Activated T-cell treated with anti-CD3 and anti-CD28 coated beads, Interleukin-2, amount 50 U/mL, for 72 hours (primary cell): Measurements from ENCODE around the gene IFT81. TPM values are rescaled to one million over a fixed set of nuclear protein-coding genes. Genes with fewer than 3 reads are reported as not detected.
"Not testable (repeated sequence)": the region's sequence is repeated elsewhere in the genome, so short reads cannot be mapped to it uniquely, and the experiment has no call there.

ENCODE experiments used
- ATAC-seq, 2 donors: fragments of 150-1000 bp; cut with Tn5 transposase; replicated peaks in 1 of 2; 2 replicates each; pipeline ENCODE4 v1.10.0; 2021; ENCODE audit warnings: moderate library complexity in 2 of 2, mild to moderate bottlenecking in 1 of 2
- DNase-seq, 2 donors: peaks; one replicate each; pipeline ENCODE4 v3.0.0; 2021 to 2022; ENCODE audit warnings: mixed read lengths in 1 of 2
- H3K27ac Mint-ChIP-seq: one replicate; pipeline ENCODE4 v1.8.0; 2022; ENCODE audit warnings: mild to moderate bottlenecking, moderate library complexity, mixed read lengths
- H3K27me3 Mint-ChIP-seq: one replicate; pipeline ENCODE4 v1.8.0; 2022; ENCODE audit warnings: low read depth, mixed read lengths
- H3K36me3 Mint-ChIP-seq, 2 donors: one replicate each; pipeline ENCODE4 v1.8.0; 2022; ENCODE audit warnings: mixed read lengths in 2 of 2, mild to moderate bottlenecking in 1 of 2; ENCODE audit not compliant: insufficient read depth in 2 of 2
- H3K4me1 Mint-ChIP-seq: one replicate; pipeline ENCODE4 v1.8.0; 2022; ENCODE audit warnings: low read depth, mixed read lengths
- H3K4me3 Mint-ChIP-seq, 2 donors: one replicate each; pipeline ENCODE4 v1.8.0; 2022; ENCODE audit warnings: mild to moderate bottlenecking in 2 of 2, mixed read lengths in 2 of 2, moderate library complexity in 2 of 2
- H3K9me3 Mint-ChIP-seq, 2 donors: one replicate each; pipeline ENCODE4 v1.8.0; 2022; ENCODE audit warnings: mixed read lengths in 2 of 2
- total RNA-seq, 2 donors: library from RNA; stranded (reverse); gene quantifications; one replicate each; pipeline ENCODE4 v1.2.3, GENCODE V29; 2022

The IFT81 gene, protein sequence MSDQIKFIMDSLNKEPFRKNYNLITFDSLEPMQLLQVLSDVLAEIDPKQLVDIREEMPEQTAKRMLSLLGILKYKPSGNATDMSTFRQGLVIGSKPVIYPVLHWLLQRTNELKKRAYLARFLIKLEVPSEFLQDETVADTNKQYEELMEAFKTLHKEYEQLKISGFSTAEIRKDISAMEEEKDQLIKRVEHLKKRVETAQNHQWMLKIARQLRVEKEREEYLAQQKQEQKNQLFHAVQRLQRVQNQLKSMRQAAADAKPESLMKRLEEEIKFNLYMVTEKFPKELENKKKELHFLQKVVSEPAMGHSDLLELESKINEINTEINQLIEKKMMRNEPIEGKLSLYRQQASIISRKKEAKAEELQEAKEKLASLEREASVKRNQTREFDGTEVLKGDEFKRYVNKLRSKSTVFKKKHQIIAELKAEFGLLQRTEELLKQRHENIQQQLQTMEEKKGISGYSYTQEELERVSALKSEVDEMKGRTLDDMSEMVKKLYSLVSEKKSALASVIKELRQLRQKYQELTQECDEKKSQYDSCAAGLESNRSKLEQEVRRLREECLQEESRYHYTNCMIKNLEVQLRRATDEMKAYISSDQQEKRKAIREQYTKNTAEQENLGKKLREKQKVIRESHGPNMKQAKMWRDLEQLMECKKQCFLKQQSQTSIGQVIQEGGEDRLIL
- 1 to 10 TPM; 1.3 to 1.4 TPM for total RNA-seq

GRCh38 chr12:110124269-110124995 lies at the start of gene IFT81:
Gene IFT81, plus strand, starts transcription at chr12:110124357. Its CDS starts 3,024 bp downstream, at chr12:110127381.
- H3K27ac Mint-ChIP-seq = peak within 1 kb of the TSS; percentile 26
- H3K36me3 Mint-ChIP-seq = no peaks in the 10 kb centered on the region
- DNase-seq (peak; percentile 92 to 96), ATAC-seq (peak; percentile 97)
- peaks cover 21% of the 10 kb centered on the region for H3K27me3 Mint-ChIP-seq
- peak within 1 kb of the TSS; percentile 87 to 94 for H3K4me3 Mint-ChIP-seq
- peaks cover 13% of the 10 kb centered on the region for H3K4me1 Mint-ChIP-seq
- no peaks in the 10 kb centered on the region for H3K9me3 Mint-ChIP-seq

DNA sequence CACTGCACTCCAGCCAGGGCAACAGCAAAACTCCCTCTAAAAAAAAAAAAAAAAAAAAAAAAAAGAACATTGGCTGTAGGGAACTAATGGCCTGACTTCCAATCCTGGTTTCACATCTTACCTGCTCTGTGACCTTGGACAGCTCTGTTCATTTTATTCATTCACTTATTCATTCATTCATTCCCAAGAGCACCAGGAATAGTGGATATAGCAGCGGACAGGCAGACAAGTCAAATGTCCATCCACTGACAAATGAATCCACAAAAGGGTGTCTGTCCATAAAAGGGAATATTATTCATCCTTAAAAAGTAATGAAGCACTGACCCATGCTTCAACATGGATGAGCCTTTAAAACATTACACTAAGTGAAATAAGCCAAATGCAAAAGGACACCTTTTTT lies 48.3 kb upstream of the IFT81 start:
- Mint-ChIP-seq H3K27me3 (no peaks in the 10 kb centered on the region), H3K9me3 (peaks cover 3% of the 10 kb centered on the region in 2 donors), H3K36me3 (peaks cover 5 to 6% of the 10 kb centered on the region in 2 donors), H3K4me1 (peaks cover 76% of the 10 kb centered on the region), H3K4me3 (no peak overlapping the region), H3K27ac (no peak overlapping the region)
- ATAC-seq = no peak
- DNase-seq = no peak

DNA sequence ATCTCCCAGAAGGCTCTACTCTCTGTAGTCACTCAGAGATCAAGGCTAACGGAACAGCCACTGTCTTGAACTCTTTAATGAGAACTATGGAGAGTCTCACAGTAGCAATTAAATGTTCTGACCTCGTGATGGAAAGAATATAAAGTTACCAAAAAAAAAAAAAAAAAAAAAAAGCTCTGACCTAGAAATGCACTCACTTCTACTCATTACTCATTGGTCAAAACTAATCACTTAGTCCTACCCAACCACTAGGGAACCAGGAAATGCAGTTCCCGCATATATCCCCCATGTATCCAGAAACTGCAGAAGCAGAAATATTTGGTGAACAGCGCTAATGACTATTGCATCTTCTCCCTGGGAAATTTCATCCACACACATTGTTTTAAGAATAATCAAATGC lies 46.4 kb upstream of the IFT81 start:
- peaks cover 3 to 4% of the 10 kb centered on the region in 2 donors for H3K36me3 Mint-ChIP-seq
- peaks cover 3% of the 10 kb centered on the region in 2 donors for H3K9me3 Mint-ChIP-seq
- H3K4me3 Mint-ChIP-seq = no peak overlapping the region
- peaks cover 61% of the 10 kb centered on the region for H3K4me1 Mint-ChIP-seq
- no peaks in the 10 kb centered on the region for H3K27me3 Mint-ChIP-seq
- DNase-seq = no peak
- ATAC-seq = no peak
- H3K27ac Mint-ChIP-seq = peak overlapping the region; percentile 56

- H3K36me3 Mint-ChIP-seq = peaks cover 3 to 4% of the 10 kb centered on the region in 2 donors
- ATAC-seq (peak; percentile 93 to 95), DNase-seq (peak; percentile 78)
- H3K9me3 Mint-ChIP-seq = peaks cover 3% of the 10 kb centered on the region in 2 donors
- H3K27ac Mint-ChIP-seq = peak overlapping the region; percentile 92
- peak overlapping the region; percentile 66 to 84 for H3K4me3 Mint-ChIP-seq
- peaks cover 45% of the 10 kb centered on the region for H3K4me1 Mint-ChIP-seq
- H3K27me3 Mint-ChIP-seq = no peaks in the 10 kb centered on the region
Observed at GRCh38 chr12:110079477-110080400, 44.4 kb upstream of the IFT81 start.

DNA sequence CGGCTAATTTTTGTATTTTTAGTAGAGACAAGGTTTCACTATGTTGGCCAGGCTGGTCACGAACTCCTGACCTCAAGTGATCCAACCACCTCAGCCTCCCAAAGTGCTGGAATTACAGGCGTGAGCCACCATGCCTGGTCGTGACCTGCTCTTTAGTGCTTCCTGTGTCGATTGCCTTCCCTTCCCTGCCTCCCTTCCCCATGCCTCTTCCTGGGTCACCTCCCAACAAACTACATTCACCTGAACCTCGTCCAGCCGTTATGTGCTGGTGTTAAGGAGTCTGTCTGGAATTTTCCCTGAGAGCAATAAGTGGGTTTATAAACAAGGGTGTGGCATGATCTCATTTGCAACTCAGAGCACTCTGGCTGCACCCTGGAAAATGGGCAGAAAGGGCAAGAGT lies 43.7 kb upstream of the IFT81 start:
- no peak overlapping the region for H3K4me3 Mint-ChIP-seq
- H3K27me3 Mint-ChIP-seq = no peaks in the 10 kb centered on the region
- peaks cover 40% of the 10 kb centered on the region for H3K4me1 Mint-ChIP-seq
- H3K36me3 Mint-ChIP-seq = peaks cover 3 to 4% of the 10 kb centered on the region in 2 donors
- peaks cover 3% of the 10 kb centered on the region in 2 donors for H3K9me3 Mint-ChIP-seq
- DNase-seq (no peak), ATAC-seq (no peak)
- H3K27ac Mint-ChIP-seq = peak overlapping the region; percentile 68

DNA sequence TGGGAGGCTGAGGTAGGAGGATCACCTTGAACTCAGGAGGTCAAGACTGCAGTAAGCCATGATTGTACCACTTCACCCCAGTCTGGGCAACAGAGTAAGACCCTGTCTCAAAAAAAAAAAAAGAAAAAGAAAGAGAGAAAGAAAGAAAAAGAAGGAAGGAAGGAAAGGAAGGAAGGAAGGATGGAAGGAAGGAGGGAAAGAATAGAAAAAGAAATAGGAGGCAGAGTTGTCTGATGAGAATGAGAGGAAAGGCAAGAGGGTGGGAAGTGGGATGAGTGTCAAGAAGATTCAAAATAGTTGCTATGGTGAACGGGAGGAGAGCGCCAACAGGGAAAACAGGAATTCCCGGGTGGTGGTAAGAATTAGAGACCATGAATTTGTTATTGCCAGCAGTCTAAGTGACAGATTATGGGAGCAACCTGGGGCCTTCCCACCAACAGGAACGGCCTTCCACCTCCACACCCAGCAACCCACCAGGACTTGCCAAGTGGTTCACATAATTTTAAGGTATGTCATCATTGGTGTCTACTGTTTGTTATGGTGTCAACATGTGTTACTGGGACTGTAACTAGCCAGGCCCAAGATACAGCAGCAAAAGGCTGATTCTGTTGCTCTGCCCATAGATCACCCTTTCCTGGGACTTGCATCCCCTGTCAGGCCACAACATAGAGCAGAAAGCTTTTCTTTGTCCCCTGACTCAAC lies 39.7 kb upstream of the IFT81 start:
- no peak for ATAC-seq

DNA sequence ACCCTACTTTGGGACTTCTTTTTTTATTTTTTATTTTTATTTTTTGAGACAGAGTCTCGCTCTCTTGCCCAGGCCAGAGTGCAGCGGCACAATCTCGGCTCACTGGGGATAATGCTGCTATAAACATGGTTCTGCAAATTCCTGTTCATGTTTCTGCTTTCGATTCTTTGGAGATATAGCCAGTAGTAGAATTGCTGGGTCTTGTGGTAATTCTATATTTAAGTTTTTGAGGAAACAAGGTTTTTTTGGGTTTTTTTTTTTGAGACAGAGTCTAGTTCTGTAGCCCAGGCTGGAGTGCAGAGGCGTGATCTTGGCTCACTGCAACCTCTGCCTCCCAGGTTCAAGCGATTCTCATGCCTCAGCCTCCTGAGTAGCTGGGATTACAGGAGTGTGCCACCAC lies 35.9 kb upstream of the IFT81 start:
- H3K27ac Mint-ChIP-seq, DNase-seq, ATAC-seq, H3K9me3 Mint-ChIP-seq, H3K4me3 Mint-ChIP-seq, H3K4me1 Mint-ChIP-seq, H3K36me3 Mint-ChIP-seq: not testable (repeated sequence)
- H3K27me3 Mint-ChIP-seq = peaks cover 21% of the 10 kb centered on the region

More for the DNA sequence above, 39.7 kb upstream of the IFT81 start:
- peaks cover 3 to 4% of the 10 kb centered on the region in 2 donors for H3K36me3 Mint-ChIP-seq
- H3K27me3 Mint-ChIP-seq = peaks cover 9% of the 10 kb centered on the region
- peaks cover 15% of the 10 kb centered on the region for H3K4me1 Mint-ChIP-seq
- no peak overlapping the region for H3K27ac Mint-ChIP-seq
- DNase-seq = no peak
- peaks cover 3% of the 10 kb centered on the region in 2 donors for H3K9me3 Mint-ChIP-seq
- H3K4me3 Mint-ChIP-seq = no peak overlapping the region

DNA sequence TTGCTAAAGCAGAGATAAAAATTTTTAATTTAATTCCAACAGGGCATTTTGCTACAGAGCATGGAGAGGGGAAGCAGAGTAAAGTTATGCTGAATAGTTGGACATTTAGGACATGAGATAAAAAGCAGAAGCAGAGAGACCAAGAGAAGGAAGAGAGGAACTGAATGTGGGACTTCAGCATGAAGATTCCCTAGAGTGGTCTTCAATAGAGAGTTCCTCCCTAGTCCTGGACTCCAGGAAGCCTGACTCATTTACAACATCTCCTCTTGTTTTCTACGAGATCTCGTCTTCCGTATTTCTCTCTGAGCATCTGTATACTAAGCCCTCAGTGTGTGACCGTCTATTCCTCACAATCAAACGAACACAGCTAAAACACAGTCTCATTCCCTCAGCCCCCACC lies 35.2 kb upstream of the IFT81 start:
- peaks cover 22% of the 10 kb centered on the region for H3K27me3 Mint-ChIP-seq
- no peaks in the 10 kb centered on the region for H3K9me3 Mint-ChIP-seq
- ATAC-seq = no peak
- no peak overlapping the region for H3K4me3 Mint-ChIP-seq
- no peak for DNase-seq
- H3K36me3 Mint-ChIP-seq = no peaks in the 10 kb centered on the region
- H3K4me1 Mint-ChIP-seq = no peaks in the 10 kb centered on the region
- no peak overlapping the region for H3K27ac Mint-ChIP-seq

DNA sequence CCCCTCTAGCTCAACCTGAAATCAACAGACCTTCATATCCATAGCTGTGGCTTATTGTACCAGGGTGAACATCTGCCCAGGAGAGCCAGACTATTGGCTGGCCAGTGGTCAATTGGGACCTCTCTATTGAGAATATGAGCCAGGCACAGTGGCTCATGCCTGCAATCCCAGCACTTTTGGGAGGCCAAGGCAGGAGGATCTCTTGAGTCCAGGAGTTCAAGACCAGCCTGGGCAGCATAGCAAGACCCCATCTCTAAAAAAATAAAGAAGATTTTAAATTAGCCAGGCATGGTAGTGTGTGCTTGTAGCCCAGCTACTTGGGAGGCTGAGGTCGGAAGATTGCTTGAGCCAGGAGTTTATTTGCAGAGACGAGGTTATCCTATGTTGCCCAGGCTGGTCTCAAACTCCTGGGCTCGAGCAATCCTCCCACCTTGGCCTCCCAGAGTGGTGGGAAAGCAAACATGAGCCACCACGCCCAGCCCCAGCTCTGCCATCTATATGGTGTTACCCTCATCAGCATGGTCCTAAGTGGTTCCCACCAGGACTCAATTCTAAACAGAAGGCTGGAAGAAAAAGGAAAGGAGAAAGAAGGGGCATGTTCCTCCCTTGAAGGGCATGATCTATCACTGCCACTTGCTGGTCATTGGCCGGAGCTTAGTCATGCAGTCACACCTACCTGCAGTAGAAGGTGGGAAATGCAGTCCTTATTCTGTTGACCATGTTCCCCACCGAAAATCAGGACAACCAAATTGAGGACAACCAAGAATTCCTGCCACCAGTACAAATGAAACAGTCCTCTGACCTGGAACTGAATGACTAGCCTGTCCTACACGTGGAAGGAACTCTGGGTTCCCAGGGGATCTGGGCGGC lies 33.7 kb upstream of the IFT81 start:
- no peaks in the 10 kb centered on the region for H3K36me3 Mint-ChIP-seq
- peaks cover 29% of the 10 kb centered on the region for H3K27me3 Mint-ChIP-seq
- no peak overlapping the region for H3K4me3 Mint-ChIP-seq
- H3K4me1 Mint-ChIP-seq = no peaks in the 10 kb centered on the region
- DNase-seq (no peak), ATAC-seq (no peak)
- no peaks in the 10 kb centered on the region for H3K9me3 Mint-ChIP-seq
- no peak overlapping the region for H3K27ac Mint-ChIP-seq

DNA sequence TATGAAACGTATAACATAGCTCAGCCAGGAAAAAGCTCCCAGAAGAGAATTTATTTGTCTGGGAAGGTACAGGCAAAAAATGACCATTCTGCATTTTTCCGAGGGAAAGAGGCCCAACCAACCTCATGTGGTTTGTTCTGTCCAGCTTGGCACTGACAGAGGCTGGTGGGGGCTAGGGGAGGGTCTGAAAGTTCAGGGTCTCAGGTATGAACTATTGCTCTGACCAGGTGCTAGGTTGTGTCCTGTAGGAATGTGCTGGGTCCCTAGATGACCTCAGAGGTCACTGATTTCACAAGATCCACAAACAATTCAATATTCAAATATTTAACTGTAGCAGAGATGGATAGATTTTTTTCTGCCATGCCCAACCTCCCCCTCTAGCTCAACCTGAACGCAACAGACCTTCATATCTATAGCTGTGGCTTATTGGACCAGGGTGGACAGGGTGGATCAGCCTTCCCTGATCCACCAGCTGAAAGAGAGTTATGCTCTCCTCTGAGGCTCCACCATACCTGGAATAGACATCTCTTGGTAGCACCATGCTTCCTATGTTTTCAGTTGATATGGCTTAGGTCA lies 32.9 kb upstream of the IFT81 start:
- no peaks in the 10 kb centered on the region for H3K36me3 Mint-ChIP-seq
- H3K4me1 Mint-ChIP-seq = no peaks in the 10 kb centered on the region
- DNase-seq (no peak), ATAC-seq (no peak)
- no peak overlapping the region for H3K27ac Mint-ChIP-seq
- H3K27me3 Mint-ChIP-seq = peaks cover 29% of the 10 kb centered on the region
- H3K9me3 Mint-ChIP-seq = no peaks in the 10 kb centered on the region
- H3K4me3 Mint-ChIP-seq = no peak overlapping the region
